Astrocyte of the spinal cord (primary cell): ENCODE measurements around the gene SNX20.
A peak's percentile ranks its signal among the peaks of the same experiment; 100 is the strongest.

Source experiments
- DNase-seq: peaks from one replicate; pipeline ENCODE4 v3.0.0; 2011; ENCODE audit warnings: low read depth, low spot score
- H3K4me3 ChIP-seq: 2 replicates; pipeline ENCODE4 v1.5.1; 2011; ENCODE audit warnings: low read depth, mild to moderate bottlenecking, low read length, moderate library complexity
- CTCF ChIP-seq: IDR thresholded peaks from 2 replicates; pipeline ENCODE4 v1.5.1; 2012; ENCODE audit warnings: low read depth, mild to moderate bottlenecking, low read length, inconsistent platforms
- in situ Hi-C: cut with HindIII; loops from 2 replicates; pipeline ENCODE4 v1.10.0; 2017; ENCODE audit warnings: low sequenced_read_pairs

Gene SNX20

DNA sequence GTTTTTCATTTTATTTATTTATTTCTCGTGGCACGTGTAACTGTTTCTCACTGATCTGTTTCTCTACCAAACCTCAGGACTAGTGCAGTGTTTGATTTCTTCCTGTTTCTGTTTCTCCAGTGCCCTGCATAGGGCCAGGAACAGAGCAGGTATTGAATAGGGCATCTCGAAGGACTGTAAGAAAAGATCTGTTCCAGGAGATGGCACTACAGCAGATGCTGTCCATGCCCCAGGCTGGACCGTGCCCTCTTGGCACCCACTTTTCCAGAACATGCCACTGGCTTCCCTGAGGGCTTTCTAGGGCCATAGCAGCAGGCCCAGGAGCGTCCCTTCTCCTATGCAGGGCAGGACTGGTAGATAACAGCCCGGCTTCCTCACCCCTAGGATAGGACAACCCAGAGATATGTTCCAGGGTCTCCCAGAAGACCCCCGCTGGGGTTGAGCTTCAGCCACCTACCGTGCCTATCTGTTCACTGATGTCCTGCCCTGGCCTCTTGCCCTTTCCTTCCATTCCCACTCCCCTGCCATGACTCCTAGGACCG is 4.4 kb downstream of the SNX20 start:
- H3K4me3 ChIP-seq: no peak overlapping the region
- in situ Hi-C loops: no loop called here
- no peak for DNase-seq
- TF ChIP-seq CTCF: no peak

DNA sequence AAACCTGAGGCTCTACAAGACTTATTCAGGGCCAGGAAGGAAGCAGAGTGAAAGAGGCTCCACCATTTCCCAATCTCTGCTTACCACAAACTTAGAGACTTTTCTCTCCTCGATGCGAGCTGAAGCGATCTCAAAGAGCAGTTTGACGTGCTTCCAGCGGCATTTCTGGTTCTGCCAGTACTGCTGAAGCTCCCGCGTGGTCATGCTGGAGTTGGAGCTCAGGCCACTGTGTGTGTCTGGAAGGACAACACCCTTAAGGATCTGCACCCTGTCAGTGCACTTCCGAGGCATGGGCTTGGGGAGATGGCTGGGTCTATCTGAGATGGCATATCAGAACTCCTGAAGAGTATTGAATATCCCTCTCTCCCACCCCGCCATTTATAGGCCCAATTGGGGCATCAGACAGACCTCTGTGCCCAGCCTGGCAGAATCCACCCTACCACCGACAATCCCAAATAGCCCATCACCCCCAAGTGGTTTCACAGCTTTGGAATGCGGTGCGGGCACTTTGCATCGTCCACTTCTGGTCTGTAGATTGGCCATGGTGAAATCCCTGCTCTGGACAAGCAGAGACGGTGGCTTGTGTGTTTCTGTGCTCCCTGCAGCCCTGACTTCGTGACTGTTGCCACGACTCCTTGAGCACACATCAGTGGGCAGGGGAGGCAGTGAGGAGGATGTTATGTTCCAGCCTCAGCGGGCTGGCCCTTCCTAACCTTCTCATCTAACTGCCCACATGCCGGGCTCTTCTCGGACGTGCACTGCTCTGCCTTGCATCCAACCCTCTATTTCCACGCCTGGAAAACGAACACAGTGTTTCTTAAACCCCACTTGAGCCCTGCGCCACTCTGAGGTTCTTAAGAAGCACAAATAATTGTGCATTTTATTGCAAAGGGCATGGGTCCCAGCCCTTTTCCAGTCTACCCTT is 5.2 kb downstream of the SNX20 start:
- no peak for TF ChIP-seq CTCF
- no peak for DNase-seq
- in situ Hi-C loops: no loop called here
- no peak overlapping the region for H3K4me3 ChIP-seq

- TF ChIP-seq CTCF: no peak
- in situ Hi-C loops: no loop called here
- H3K4me3 ChIP-seq: no peak overlapping the region
- DNase-seq: no peak
Observed at GRCh38 chr16:50674831-50675230, 6.3 kb downstream of the SNX20 start.

DNA sequence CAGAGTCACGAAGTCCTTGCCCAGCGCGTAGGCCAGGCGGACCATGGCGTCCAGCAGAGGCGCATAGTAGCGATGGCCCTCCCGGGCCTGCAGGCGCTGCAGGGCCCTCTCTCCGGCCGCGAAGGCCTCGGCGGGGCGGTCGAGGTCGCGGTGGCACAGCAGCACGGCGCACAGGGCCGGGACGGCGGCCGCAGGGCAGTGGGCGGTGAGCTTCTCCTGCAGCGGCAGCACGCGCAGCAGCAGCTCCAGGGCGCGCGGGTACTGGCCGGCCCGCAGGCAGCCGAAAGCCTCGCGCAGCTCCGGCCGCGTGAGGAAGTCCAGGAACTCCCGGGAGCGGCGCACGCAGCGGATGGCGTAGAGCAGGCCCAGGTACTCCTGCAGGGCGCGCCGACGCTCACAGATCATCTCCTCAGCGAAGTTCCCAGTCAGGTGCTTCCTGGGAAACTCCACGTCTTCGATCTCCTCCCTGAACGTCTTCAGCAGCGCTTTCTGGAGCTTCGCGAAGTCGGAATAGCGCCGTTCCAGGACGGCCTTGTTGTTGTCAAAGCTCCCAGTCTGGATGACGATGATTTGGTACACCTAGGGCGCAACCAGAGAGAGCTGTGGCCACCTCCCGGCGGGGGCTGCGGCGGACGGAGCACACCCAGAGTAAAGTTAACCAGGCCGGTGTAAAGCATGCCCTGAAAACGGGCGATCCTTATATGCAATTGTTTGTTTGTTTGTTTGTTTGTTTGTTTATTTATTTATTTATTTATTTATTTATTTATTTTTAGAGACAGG is 7.4 kb downstream of the SNX20 start:
- in situ Hi-C loops: no loop called here
- no peak for TF ChIP-seq CTCF
- no peak overlapping the region for H3K4me3 ChIP-seq
- DNase-seq: no peak

- in situ Hi-C loops: no loop called here
- no peak overlapping the region for H3K4me3 ChIP-seq
- DNase-seq: peak; percentile 7
- peak; percentile 55 for TF ChIP-seq CTCF
Observed at GRCh38 chr16:50671644-50672260, 9.4 kb downstream of the SNX20 start.

DNA sequence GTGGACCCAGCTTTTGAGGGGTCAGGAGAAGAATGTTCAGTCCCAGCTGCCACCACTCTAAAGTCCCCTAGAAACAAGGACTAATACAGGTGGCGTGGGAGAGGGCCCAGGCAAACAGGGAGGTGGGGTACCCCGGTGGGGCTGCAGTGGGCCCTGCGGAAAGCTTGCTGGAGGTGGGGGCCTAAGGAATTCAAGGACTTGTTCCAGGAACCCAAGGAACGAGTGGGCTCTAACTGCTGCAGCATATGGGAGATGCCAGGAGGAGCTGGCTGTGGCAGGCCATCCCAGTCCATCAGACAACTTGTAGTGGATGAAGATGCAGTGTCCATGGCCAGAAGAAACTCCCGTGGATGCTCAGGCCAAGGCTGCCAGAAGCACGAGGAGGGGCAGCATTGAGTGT is 10.6 kb downstream of the SNX20 start:
- in situ Hi-C loops: no loop called here
- no peak for TF ChIP-seq CTCF
- no peak for DNase-seq
- H3K4me3 ChIP-seq: no peak overlapping the region
